KOPT-K1 (cell line): ENCODE measurements around the gene GBX2.

Experiments used
- H3K27ac ChIP-seq: fragments of 200-600 bp; sonication (generic); 2 replicates; pipeline ENCODE4 v1.5.1; 2016; ENCODE audit warnings: antibody characterized with exemption, mild to moderate bottlenecking, low read depth, low read length; ENCODE audit not compliant: poor library complexity, severe bottlenecking
- H3K36me3 ChIP-seq: fragments of 200-600 bp; sonication (generic); 2 replicates; pipeline ENCODE4 v1.5.1; 2017; ENCODE audit warnings: antibody characterized with exemption, mild to moderate bottlenecking, low read length, moderate library complexity; ENCODE audit not compliant: insufficient read depth
- H3K9me3 ChIP-seq: fragments of 200-600 bp; sonication (generic); 2 replicates; pipeline ENCODE4 v1.5.1; 2017; ENCODE audit warnings: antibody characterized with exemption, low read length, mild to moderate bottlenecking; ENCODE audit not compliant: insufficient read depth, poor library complexity, severe bottlenecking

GBX2 gene

GRCh38 chr2:236175548-236176150 is 7.5 kb upstream of the GBX2 start:
- no peaks in the 10 kb centered on the region for H3K9me3 ChIP-seq
- H3K36me3 ChIP-seq: no peaks in the 10 kb centered on the region
- H3K27ac ChIP-seq: no peak overlapping the region

- no peak overlapping the region for H3K27ac ChIP-seq
- H3K9me3 ChIP-seq: no peaks in the 10 kb centered on the region
- H3K36me3 ChIP-seq: no peaks in the 10 kb centered on the region
Observed at GRCh38 chr2:236173729-236174607, 5.8 kb upstream of the GBX2 start.

GRCh38 chr2:236173036-236173728 is 5.0 kb upstream of the GBX2 start:
- Histone ChIP-seq H3K9me3 (no peaks in the 10 kb centered on the region), H3K36me3 (no peaks in the 10 kb centered on the region), H3K27ac (no peak overlapping the region)

- H3K27ac ChIP-seq: no peak overlapping the region
- H3K9me3 ChIP-seq: no peaks in the 10 kb centered on the region
- no peaks in the 10 kb centered on the region for H3K36me3 ChIP-seq
Observed at GRCh38 chr2:236172255-236173035, 4.3 kb upstream of the GBX2 start.

GRCh38 chr2:236171680-236172254 is 3.6 kb upstream of the GBX2 start:
- Histone ChIP-seq H3K36me3 (no peaks in the 10 kb centered on the region), H3K9me3 (no peaks in the 10 kb centered on the region), H3K27ac (no peak overlapping the region)

GRCh38 chr2:236171181-236171679 is 3.0 kb upstream of the GBX2 start:
- Histone ChIP-seq H3K36me3 (no peaks in the 10 kb centered on the region), H3K27ac (no peak overlapping the region), H3K9me3 (no peaks in the 10 kb centered on the region)

GRCh38 chr2:236170590-236171165 is 2.5 kb upstream of the GBX2 start:
- H3K36me3 ChIP-seq: no peaks in the 10 kb centered on the region
- no peak overlapping the region for H3K27ac ChIP-seq
- no peaks in the 10 kb centered on the region for H3K9me3 ChIP-seq

- Histone ChIP-seq H3K36me3 (no peaks in the 10 kb centered on the region), H3K27ac (no peak overlapping the region), H3K9me3 (no peaks in the 10 kb centered on the region)
Observed at GRCh38 chr2:236169741-236170589, 1.8 kb upstream of the GBX2 start.

- no peaks in the 10 kb centered on the region for H3K9me3 ChIP-seq
- no peaks in the 10 kb centered on the region for H3K36me3 ChIP-seq
- no peak overlapping the region for H3K27ac ChIP-seq
Observed at GRCh38 chr2:236169151-236169721, 1.1 kb upstream of the GBX2 start.

- H3K9me3 ChIP-seq: no peaks in the 10 kb centered on the region
- H3K27ac ChIP-seq: no peak overlapping the region
- H3K36me3 ChIP-seq: no peaks in the 10 kb centered on the region
Observed at GRCh38 chr2:236167297-236168109, 683 bp downstream of the GBX2 start.

- H3K9me3 ChIP-seq: no peaks in the 10 kb centered on the region
Observed at GRCh38 chr2:236166796-236167296, 1.3 kb downstream of the GBX2 start.

More at GRCh38 chr2:236166796-236167296, 1.3 kb downstream of the GBX2 start:
- no peaks in the 10 kb centered on the region for H3K36me3 ChIP-seq
- H3K27ac ChIP-seq: no peak overlapping the region
